H1 (cell line): ENCODE results near the gene FGF14. TPM values are rescaled to one million over a fixed set of nuclear protein-coding genes. Genes with fewer than 3 reads are reported as not detected.

Experiments
- CTCF ChIA-PET: fragments of 300-600 bp; sonication (Branson Sonifier 250); formaldehyde crosslinking; loops from one replicate; lab custom pipeline; 2021; ENCODE audit not compliant: partially characterized antibody; lab: Charles Lee
- POLR2A ChIA-PET: fragments of 300-600 bp; sonication (Branson Sonifier 250); formaldehyde crosslinking; loops from one replicate; lab custom pipeline; 2021; ENCODE audit warnings: inconsistent platforms; ENCODE audit not compliant: partially characterized antibody; lab: Charles Lee
- DNase-seq, 2 experiments: peaks; one replicate each; pipeline versions ENCODE4 v3.0.0 to v3.0.0-alpha.2; 2010 to 2022; ENCODE audit warnings: low spot score in 2 of 2, low read depth in 1 of 2, mixed read lengths in 1 of 2
- FAIRE-seq: peaks from 2 replicates; lab custom pipeline; 2011; peaks lifted over from hg19 to GRCh38; lab: Jason Lieb, UNC
- H2AFZ ChIP-seq: 2 replicates; pipeline ENCODE4 v1.8.1; 2012; ENCODE audit warnings: low read length, inconsistent platforms
- H2AK5ac ChIP-seq: 2 replicates; pipeline ENCODE4 v1.6.1; 2013; ENCODE audit warnings: low read depth, low read length
- H2BK120ac ChIP-seq: replicated peaks from 2 replicates; pipeline ENCODE3; 2013; ENCODE audit warnings: low read depth, low read length, inconsistent platforms
- H2BK12ac ChIP-seq: 2 replicates; pipeline ENCODE4 v1.6.1; 2013; ENCODE audit warnings: low read depth, low read length
- H2BK15ac ChIP-seq: 2 replicates; pipeline ENCODE4 v1.6.1; 2013; ENCODE audit warnings: low read length
- H2BK20ac ChIP-seq: 2 replicates; pipeline ENCODE4 v1.6.1; 2013; ENCODE audit warnings: low read length
- H2BK5ac ChIP-seq: 2 replicates; pipeline ENCODE4 v1.6.1; 2013; ENCODE audit warnings: low read depth, low read length
- H3K14ac ChIP-seq: 2 replicates; pipeline ENCODE4 v1.6.1; 2013; ENCODE audit warnings: inconsistent platforms; ENCODE audit not compliant: insufficient read length
- H3K18ac ChIP-seq: 2 replicates; pipeline ENCODE4 v1.6.1; 2013; ENCODE audit warnings: low read length; ENCODE audit errors: extremely low read depth
- H3K23ac ChIP-seq: 2 replicates; pipeline ENCODE4 v1.6.1; 2013; ENCODE audit warnings: inconsistent platforms; ENCODE audit not compliant: insufficient read length
- H3K23me2 ChIP-seq: 2 replicates; pipeline ENCODE4 v1.6.1; 2013; ENCODE audit warnings: low read depth, low read length
- H3K27ac ChIP-seq: 2 replicates; pipeline ENCODE4 v1.6.1; 2011; ENCODE audit warnings: low read depth, low read length, inconsistent platforms
- H3K27me3 ChIP-seq, 4 experiments: replicated peaks in 1 of 4; 1 replicate in 1 of 4; 2 replicates in 3 of 4; pipeline versions ENCODE4 v1.6.1 to v1.8.1; 2011 to 2013; ENCODE audit warnings: low read length in 3 of 4, mild to moderate bottlenecking in 3 of 4, inconsistent platforms in 2 of 4, mixed read lengths in 2 of 4, moderate library complexity in 1 of 4; ENCODE audit not compliant: control insufficient read depth in 3 of 4, insufficient read depth in 3 of 4; ENCODE audit errors: extremely low read depth in 1 of 4
- H3K36me3 ChIP-seq, 4 experiments: 2 replicates each; pipeline versions ENCODE4 v1.6.1 to v1.8.1; 2011 to 2013; ENCODE audit warnings: mild to moderate bottlenecking in 4 of 4, low read length in 3 of 4, moderate library complexity in 2 of 4, control low read depth in 1 of 4, inconsistent platforms in 1 of 4; ENCODE audit not compliant: insufficient read depth in 4 of 4, control insufficient read depth in 2 of 4
- H3K4ac ChIP-seq: replicated peaks from 2 replicates; pipeline ENCODE3; 2013; ENCODE audit warnings: low read length, low read depth, mixed read lengths, inconsistent platforms; ENCODE audit not compliant: insufficient read length
- H3K4me1 ChIP-seq, 4 experiments: replicated peaks in 1 of 4; 1 replicate in 1 of 4; 2 replicates in 3 of 4; pipeline versions ENCODE4 v1.6.1 to v1.8.1; 2011 to 2013; ENCODE audit warnings: low read length in 3 of 4, inconsistent platforms in 2 of 4, mixed read lengths in 1 of 4; ENCODE audit not compliant: insufficient read depth in 4 of 4, control insufficient read depth in 3 of 4
- H3K4me2 ChIP-seq, 2 experiments: 2 replicates each; pipeline versions ENCODE4 v1.6.1 to v1.8.1; 2011 to 2013; ENCODE audit warnings: low read depth in 2 of 2, low read length in 2 of 2, control low read depth in 1 of 2, inconsistent platforms in 1 of 2, mild to moderate bottlenecking in 1 of 2; ENCODE audit not compliant: insufficient read depth in 1 of 2
- H3K4me3 ChIP-seq, 4 experiments: fragments of 200-600, 300-600 bp in 1 of 4; sonication (generic), shearing (Covaris generic), sonication (Bioruptor Twin) in 1 of 4; 2 replicates each; pipeline versions ENCODE4 v1.5.1 to v1.8.1; 2011 to 2016; ENCODE audit warnings: low read length in 4 of 4, low read depth in 3 of 4, control low read depth in 2 of 4, inconsistent platforms in 2 of 4, mild to moderate bottlenecking in 2 of 4, mixed read lengths in 1 of 4, moderate library complexity in 1 of 4; ENCODE audit not compliant: insufficient read depth in 2 of 4; ENCODE audit errors: extremely low read depth in 1 of 4
- H3K56ac ChIP-seq: replicated peaks from 2 replicates; pipeline ENCODE3; 2013; ENCODE audit warnings: low read depth, mild to moderate bottlenecking, mixed read lengths, low read length, inconsistent platforms; ENCODE audit not compliant: insufficient read length
- H3K79me1 ChIP-seq: 2 replicates; pipeline ENCODE4 v1.6.1; 2013; ENCODE audit warnings: low read depth, low read length, control low read depth
- H3K79me2 ChIP-seq, 2 experiments: 2 replicates each; pipeline versions ENCODE4 v1.6.1 to v1.8.1; 2012 to 2013; ENCODE audit warnings: low read length in 2 of 2, mild to moderate bottlenecking in 2 of 2, inconsistent platforms in 1 of 2; ENCODE audit not compliant: insufficient read depth in 2 of 2, control insufficient read depth in 1 of 2
- H3K9ac ChIP-seq, 4 experiments: replicated peaks in 1 of 4; 1 replicate in 1 of 4; 2 replicates in 3 of 4; pipeline versions ENCODE4 v1.6.1 to v1.8.1; 2011 to 2013; ENCODE audit warnings: low read depth in 3 of 4, low read length in 3 of 4, control low read depth in 2 of 4, mild to moderate bottlenecking in 2 of 4, moderate library complexity in 2 of 4, inconsistent platforms in 1 of 4; ENCODE audit errors: extremely low read depth in 1 of 4
- H3K9me3 ChIP-seq, 2 experiments: 2 replicates each; pipeline versions ENCODE4 v1.6.1 to v1.8.1; 2012 to 2013; ENCODE audit warnings: mild to moderate bottlenecking in 2 of 2, moderate library complexity in 2 of 2, control low read depth in 1 of 2, inconsistent platforms in 1 of 2, low read depth in 1 of 2, low read length in 1 of 2, mixed read lengths in 1 of 2; ENCODE audit not compliant: insufficient read depth in 2 of 2
- H4K20me1 ChIP-seq, 2 experiments: replicated peaks in 1 of 2; 2 replicates each; pipeline versions ENCODE3 to v1.8.1; 2011 to 2013; ENCODE audit warnings: inconsistent platforms in 2 of 2, low read length in 2 of 2, mild to moderate bottlenecking in 1 of 2; ENCODE audit not compliant: insufficient read depth in 2 of 2, control insufficient read depth in 1 of 2
- H4K5ac ChIP-seq: 2 replicates; pipeline ENCODE4 v1.6.1; 2013; ENCODE audit warnings: low read length, low read depth, mixed read lengths, inconsistent platforms; ENCODE audit not compliant: insufficient read length
- H4K8ac ChIP-seq: 2 replicates; pipeline ENCODE4 v1.8.0; 2013; ENCODE audit warnings: mild to moderate bottlenecking, moderate library complexity, low read length, inconsistent platforms; ENCODE audit not compliant: insufficient read depth; ENCODE audit errors: extremely low read depth
- H4K91ac ChIP-seq: replicated peaks from 2 replicates; pipeline ENCODE3; 2013; ENCODE audit warnings: low read length, mixed read lengths, inconsistent platforms; ENCODE audit not compliant: insufficient read length
- CHD1 ChIP-seq: IDR thresholded peaks from 2 replicates; pipeline ENCODE4 v1.6.1; 2012; ENCODE audit warnings: low read depth, low read length, improper control_type of control experiment
- MAFK ChIP-seq: IDR thresholded peaks from 2 replicates; pipeline ENCODE4 v1.6.1; 2012; ENCODE audit warnings: low read depth, mild to moderate bottlenecking, improper control_type of control experiment, low read length
- NANOG ChIP-seq: IDR thresholded peaks from 2 replicates; pipeline ENCODE4 v1.6.1; 2011; ENCODE audit warnings: low read length, low read depth, mild to moderate bottlenecking, inconsistent platforms; ENCODE audit not compliant: insufficient read depth, poor library complexity, severe bottlenecking
- RAD21 ChIP-seq, 2 experiments: IDR thresholded peaks in 1 of 2; conservative IDR thresholded peaks in 1 of 2; 2 replicates each; pipeline ENCODE4 v1.6.1; 2011; ENCODE audit warnings: low read depth in 2 of 2, low read length in 2 of 2, improper control_type of control experiment in 1 of 2, inconsistent platforms in 1 of 2, mild to moderate bottlenecking in 1 of 2, moderate library complexity in 1 of 2
- SP2 ChIP-seq: IDR thresholded peaks from 2 replicates; pipeline ENCODE4 v1.6.1; 2012; ENCODE audit warnings: mild to moderate bottlenecking, low read length, inconsistent platforms
- polyA plus RNA-seq, 7 experiments: library from polyadenylated mRNA; depleted of rRNA in 3 of 7; stranded (reverse) in 5 of 7; unstranded in 2 of 7; fragments of >200 nt in 5 of 7; fragments of 200-250 nt in 2 of 7; gene quantifications; 1 replicate in 5 of 7; 2 replicates in 1 of 7; 4 replicates in 1 of 7; pipeline versions ENCODE4 v1.2.1 to v1.2.3, GENCODE V29; 2011 to 2013; ENCODE audit warnings: missing spikeins in 2 of 7, mixed read lengths in 2 of 7
- total RNA-seq: library from RNA; stranded (reverse); fragmentation: NEBNext Ultra II Directional; extraction: Animal tissue kit (Norgen Biotek cat#: 25700); gene quantifications from 2 replicates; pipeline ENCODE4 v1.2.1, GENCODE V29; 2021

The FGF14 gene
- total and polyA plus RNA-seq, 2 of the 8 experiments (the other 6 are each of a cell fraction or from before 2014, with no cell fraction given) = 0.05 to 0.58 TPM

DNA sequence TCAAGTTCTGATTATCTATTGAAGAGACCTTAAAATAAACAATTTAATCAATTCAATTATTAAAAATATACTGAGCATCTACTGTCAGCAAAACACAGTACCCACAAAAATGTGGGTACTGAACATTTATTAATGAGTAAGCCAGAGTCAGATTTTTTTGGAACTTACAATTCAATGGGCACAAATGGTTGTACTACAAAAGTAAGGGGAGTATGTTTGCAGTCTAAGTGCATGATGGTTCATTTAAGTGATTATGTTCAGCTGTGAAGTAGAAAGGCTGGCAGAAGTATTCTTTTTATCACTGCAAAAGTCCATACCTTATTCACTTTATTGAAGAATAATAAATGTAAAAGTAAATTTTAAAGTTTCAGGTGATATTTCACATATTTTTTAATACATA lies 27.6 kb downstream of the FGF14 start:
- Histone ChIP-seq H2BK12ac (no peak overlapping the region), H3K27me3 (no peaks in the 10 kb centered on the region), H3K9me3 (no peaks in the 10 kb centered on the region), H3K4me1 (no peaks in the 10 kb centered on the region), H2BK5ac (no peak overlapping the region), H4K8ac (no peak overlapping the region), H2AFZ (no peak overlapping the region), H3K79me1 (no peaks in the 10 kb centered on the region), H3K36me3 (no peaks in the 10 kb centered on the region), H3K4me2 (no peak overlapping the region), H2BK120ac (no peak overlapping the region), H3K56ac (no peak overlapping the region), H2AK5ac (no peak overlapping the region), H3K27ac (no peak overlapping the region), H3K23me2 (no peaks in the 10 kb centered on the region), H3K79me2 (no peaks in the 10 kb centered on the region), H4K20me1 (no peaks in the 10 kb centered on the region), H3K18ac (no peak overlapping the region), H3K14ac (no peak overlapping the region), H4K5ac (no peak overlapping the region), H3K23ac (no peak overlapping the region), H2BK15ac (no peak overlapping the region), H2BK20ac (no peak overlapping the region), H3K4me3 (no peak overlapping the region), H3K4ac (no peak overlapping the region), H3K9ac (no peak overlapping the region), H4K91ac (no peak overlapping the region)
- DNase-seq (no peak), FAIRE-seq (no peak)
- CTCF ChIA-PET = interaction anchor here (1.8 kb wide), 1 partner anchor 12 kb away, joined by 6 read pairs; no protein-coding TSS in a partner anchor
- POLR2A ChIA-PET = no interaction called here
- TF ChIP-seq NANOG = no peak
- no peak for TF ChIP-seq MAFK
- no peak for TF ChIP-seq RAD21 (IDR thresholded peaks at IDR 0.05 in 1 of 2, conservative IDR thresholded peaks at IDR 0.05 in 1 of 2; ENCODE audit: low read depth in 2 of 2, low read length in 2 of 2)
- no peak for TF ChIP-seq SP2
- TF ChIP-seq CHD1 = no peak
